WTC11 (cell line): ENCODE results near the gene CCBE1.

Source experiments
- CTCF ChIP-seq: fragments of 200-600 bp; IDR thresholded peaks from 2 replicates; pipeline ENCODE4 v1.8.0; 2022; ENCODE audit warnings: antibody characterized with exemption
- FOXJ3 ChIP-seq: sonication (generic); formaldehyde crosslinking; IDR thresholded peaks from 2 replicates; pipeline ENCODE4 v1.9.0; 2021; ENCODE audit warnings: missing genetic modification reagents, mild to moderate bottlenecking, borderline replicate concordance
- GTF2I ChIP-seq: fragments of 250-450 bp; sonication (Bioruptor Pico); conservative IDR thresholded peaks from 2 replicates; pipeline ENCODE4 v1.4.0; 2021; ENCODE audit warnings: mild to moderate bottlenecking
- MAX ChIP-seq: sonication (generic); formaldehyde crosslinking; IDR thresholded peaks from 2 replicates; pipeline ENCODE4 v1.8.0; 2022; ENCODE audit warnings: mild to moderate bottlenecking, missing genetic modification reagents
- NFYB ChIP-seq: sonication (generic); formaldehyde crosslinking; conservative IDR thresholded peaks from 2 replicates; pipeline ENCODE4 v1.8.0; 2022; ENCODE audit warnings: low read depth, missing genetic modification reagents
- ZNF121 ChIP-seq: sonication (generic); formaldehyde crosslinking; IDR thresholded peaks from 2 replicates; pipeline ENCODE4 v1.8.0; 2023; ENCODE audit warnings: missing genetic modification reagents
- ZSCAN18 ChIP-seq: fragments of 250-450 bp; sonication (Bioruptor Pico); IDR thresholded peaks from 2 replicates; pipeline ENCODE4 v2.1.2; 2022; ENCODE audit warnings: mild to moderate bottlenecking, moderate library complexity

GRCh38 chr18:59690186-59690982, 6.8 kb downstream of the CCBE1 start:
- TF ChIP-seq GTF2I (CRISPR knock-in tag) (no peak), CTCF (no peak), ZNF121 (no peak), FOXJ3 (CRISPR knock-in tag) (no peak), NFYB (CRISPR knock-in tag) (no peak), MAX (CRISPR knock-in tag) (no peak), ZSCAN18 (CRISPR knock-in tag) (no peak)
